GM10266 (cell line): ENCODE data around the gene FMNL2.
"Not testable (repeated sequence)": the region's sequence is repeated elsewhere in the genome, so short reads cannot be mapped to it uniquely, and the experiment has no call there.

Source experiments
- DNase-seq: peaks from one replicate; pipeline ENCODE4 v3.0.0; 2012; ENCODE audit errors: extremely low spot score
- CTCF ChIP-seq: IDR thresholded peaks from 2 replicates; pipeline ENCODE4 v1.5.1; 2012; ENCODE audit warnings: mild to moderate bottlenecking, low read depth; ENCODE audit not compliant: control insufficient read depth, insufficient read depth; ENCODE audit errors: missing control alignments

FMNL2 gene

DNA sequence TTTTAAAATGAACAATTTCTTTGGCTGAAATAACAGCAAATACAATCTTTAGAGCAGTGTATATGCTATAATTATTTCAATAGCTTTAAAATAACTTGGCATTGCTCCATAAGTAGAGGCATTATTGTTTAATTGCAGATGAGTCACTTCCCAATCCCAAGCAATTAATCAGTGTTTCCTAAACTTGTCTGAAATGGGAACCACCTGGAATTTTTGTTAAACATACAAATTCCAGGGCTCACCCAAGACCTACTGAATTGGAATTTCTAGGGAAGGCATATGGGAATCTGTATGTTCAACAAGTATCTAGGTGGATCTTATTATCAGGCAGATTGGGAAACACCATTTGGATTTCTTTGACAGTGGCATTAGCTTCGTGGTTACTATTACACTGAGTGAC, 27.1 kb upstream of the FMNL2 start:
- TF ChIP-seq CTCF, result no peak
- no peak for DNase-seq

DNA sequence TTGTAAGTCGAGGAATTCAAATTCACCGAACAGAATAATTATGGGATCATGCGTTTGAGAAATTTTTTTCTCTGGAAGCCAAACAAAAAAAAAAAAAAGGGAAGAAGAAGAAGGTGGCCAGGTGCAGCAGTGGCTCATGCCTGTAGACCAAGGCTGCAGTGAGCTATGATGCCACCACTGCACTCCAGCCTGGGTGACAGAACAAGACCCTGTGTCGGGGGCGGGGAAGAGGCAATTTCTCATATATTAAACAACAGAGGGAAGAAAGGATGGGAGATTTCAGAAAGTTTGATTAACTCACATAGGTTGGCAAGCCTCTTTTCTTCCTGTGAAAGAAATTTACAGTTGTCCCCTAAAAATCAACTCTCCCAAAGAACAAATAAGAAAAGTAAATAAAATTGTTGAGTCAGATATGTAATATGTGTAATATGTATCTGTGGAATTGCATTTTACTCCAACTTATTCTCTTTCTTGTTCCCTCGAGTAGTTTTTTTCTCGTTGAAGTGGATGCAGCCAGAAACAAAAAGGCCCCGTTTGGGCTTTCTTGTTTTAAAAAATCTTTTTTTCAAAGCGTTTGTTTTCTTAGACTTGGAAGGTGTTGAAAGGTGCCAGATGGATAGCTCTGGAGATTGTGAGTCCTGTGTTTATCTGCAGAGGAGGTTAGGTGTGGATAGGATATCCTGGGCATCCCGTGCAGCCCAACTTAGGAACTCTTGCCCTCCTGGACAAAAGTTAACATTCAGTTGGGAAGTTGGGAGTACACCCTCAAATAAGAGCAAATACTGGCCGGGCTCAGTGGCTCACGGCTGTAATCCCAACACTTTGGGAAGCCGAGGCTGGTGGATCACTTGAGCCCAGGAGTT, 25.4 kb upstream of the FMNL2 start:
- no peak for TF ChIP-seq CTCF
- DNase-seq, result no peak

DNA sequence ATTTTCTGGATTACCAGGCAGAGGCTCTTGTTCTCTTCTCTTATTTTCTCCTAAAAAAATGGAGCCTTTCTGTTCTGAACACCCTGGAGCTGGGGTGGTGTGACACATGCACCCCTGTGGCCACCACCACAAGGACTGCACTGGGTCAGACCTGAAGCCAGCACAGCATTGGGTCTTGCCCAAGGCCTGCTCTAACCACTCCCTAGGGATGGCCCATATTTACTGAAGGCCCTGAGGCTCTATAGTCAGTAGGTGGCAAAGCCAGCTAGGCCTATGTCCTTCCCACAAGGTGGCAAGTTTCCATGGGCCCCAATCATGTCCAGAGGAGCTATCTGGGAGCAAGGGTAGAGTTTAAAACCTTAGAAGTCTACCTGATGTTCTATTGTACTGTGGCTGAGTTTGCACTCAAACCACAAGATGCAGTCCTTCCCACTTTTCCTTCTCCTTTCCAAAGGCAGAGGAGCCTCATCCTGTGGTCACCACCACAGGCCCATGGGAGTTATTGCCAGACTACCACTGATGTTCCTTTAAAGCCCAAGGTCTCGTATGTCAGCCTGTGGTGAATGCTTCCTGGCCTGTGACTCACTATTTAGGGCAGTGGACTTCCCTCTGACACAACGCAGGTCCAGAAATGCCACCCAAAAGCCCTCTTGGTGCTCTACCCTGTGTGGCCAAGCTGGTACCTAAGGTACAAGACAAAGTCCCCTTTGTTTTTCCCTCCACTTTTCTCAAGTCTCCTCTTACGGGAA, 15.0 kb upstream of the FMNL2 start:
- DNase-seq, result no peak
- TF ChIP-seq CTCF, result no peak

- no peak for TF ChIP-seq CTCF
- no peak for DNase-seq
Observed at GRCh38 chr2:152320814-152321213, 14.2 kb upstream of the FMNL2 start.

- no peak for DNase-seq
- TF ChIP-seq CTCF, result no peak
Observed at GRCh38 chr2:152322222-152322621, 12.8 kb upstream of the FMNL2 start.

DNA sequence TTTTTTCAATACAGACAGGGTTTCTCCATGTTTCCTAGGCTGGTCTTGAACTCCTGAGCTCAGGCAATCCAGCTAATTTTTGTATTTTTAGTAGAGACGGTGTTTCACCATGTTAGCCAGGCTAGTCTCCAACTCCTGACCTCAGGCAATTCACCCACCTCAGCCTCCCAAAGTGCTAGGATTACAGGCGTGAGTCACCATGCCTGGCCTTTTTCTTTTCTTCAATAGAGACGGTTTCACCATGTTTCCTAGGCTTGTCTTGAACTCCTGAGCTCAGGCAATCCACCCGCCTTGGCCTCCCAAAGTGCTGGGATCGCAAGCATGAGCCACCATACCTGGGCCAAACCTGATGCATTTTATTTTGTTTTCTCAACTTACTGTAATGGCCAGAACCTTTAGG, 9.8 kb upstream of the FMNL2 start:
- not testable (repeated sequence) for DNase-seq

DNA sequence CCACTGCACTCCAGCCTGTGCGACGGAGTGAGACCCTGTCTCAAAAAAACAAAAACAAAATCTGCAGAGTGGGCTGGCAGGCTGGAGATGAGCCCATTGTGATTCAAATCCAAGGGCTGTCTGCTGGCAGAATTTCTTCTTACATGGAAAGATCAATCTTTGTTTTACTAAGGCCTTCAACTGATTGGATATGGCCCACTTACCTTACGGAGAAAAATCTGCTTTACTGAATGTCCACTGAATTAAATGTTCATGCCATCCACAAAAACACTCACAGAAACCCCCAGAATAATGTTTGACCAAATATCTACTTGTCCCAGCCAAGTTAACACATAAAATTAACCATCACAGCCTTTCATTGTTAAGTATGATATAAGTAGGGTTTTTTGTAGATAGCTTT, 8.3 kb upstream of the FMNL2 start:
- no peak for TF ChIP-seq CTCF
- DNase-seq, result no peak
